Left renal pelvis (tissue), 4 donors: Measurements from ENCODE around the gene UBE4A. TPM values are rescaled to one million over a fixed set of nuclear protein-coding genes. Genes with fewer than 3 reads are reported as not detected.

ENCODE experiments used
- DNase-seq, 4 donors: peaks; one replicate each; pipeline ENCODE4 v3.0.0-alpha.2; 2013; ENCODE audit warnings: low read depth in 4 of 4, low spot score in 3 of 4
- polyA plus RNA-seq, 4 donors: library from polyadenylated mRNA; unstranded; fragments of 120-200 nt; gene quantifications; one replicate each; pipeline ENCODE4 v1.2.1, GENCODE V29; 2013; ENCODE audit not compliant: insufficient read length in 4 of 4

UBE4A gene
- polyA plus RNA-seq, 4 donors = 39.0 to 44.9 (median 41.8) TPM

DNA sequence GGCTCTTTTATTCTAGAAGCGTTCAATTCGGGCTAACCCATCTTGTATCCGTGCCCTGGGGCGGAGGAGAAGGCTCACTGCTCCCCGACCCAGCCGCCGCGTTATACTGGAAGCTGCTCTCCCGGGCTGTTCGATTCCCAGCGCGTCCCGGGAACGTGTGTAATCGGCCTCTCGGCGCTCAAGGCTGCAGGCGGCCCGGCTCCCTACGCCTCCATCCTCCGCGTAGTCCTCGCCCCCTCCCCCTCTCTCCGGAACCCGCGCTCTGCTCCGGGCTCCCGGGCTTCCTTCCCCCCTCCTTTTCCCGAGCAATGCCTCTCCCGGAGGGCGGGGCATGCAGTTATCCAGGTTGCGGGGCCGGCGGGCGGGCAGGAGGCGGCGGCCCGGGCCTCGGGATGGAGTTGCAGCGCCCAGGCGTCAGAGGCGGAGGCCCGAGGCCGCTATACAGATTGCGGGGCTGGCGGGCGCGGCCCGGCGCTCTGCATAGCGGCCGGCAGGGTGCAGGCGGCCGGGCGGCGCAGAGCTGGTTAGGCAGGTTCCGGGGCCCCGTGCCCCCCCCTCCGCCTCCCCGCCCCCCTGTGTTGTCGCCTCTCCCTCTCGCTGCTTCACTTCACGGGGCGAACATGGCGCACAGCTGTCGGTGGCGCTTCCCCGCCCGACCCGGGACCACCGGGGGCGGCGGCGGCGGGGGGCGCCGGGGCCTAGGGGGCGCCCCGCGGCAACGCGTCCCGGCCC, 76.7 kb downstream of the UBE4A start, which contains the start of gene KMT2A:
TSS of gene KMT2A (plus strand) at position 600 of the 732 bp plus-strand sequence. CDS start at position 621, 21 bp downstream.
- DNase-seq = peak; percentile 89 to 97 (median 96)

DNA sequence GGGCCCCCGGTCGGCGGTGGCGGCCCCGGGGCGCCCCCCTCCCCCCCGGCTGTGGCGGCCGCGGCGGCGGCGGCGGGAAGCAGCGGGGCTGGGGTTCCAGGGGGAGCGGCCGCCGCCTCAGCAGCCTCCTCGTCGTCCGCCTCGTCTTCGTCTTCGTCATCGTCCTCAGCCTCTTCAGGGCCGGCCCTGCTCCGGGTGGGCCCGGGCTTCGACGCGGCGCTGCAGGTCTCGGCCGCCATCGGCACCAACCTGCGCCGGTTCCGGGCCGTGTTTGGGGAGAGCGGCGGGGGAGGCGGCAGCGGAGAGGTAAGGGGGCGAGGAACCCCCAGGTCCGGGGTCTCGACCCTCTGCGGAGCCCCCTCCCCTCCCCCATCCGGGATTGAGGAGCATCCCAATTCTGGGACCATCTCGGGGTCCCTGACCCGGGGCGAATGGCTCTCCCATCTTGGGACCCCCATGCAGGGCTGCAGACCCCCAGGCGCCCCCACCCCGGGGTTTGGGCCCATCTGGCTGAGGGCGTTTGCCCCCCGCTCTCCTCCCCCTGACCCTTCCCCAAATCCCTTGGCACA, 77.3 kb downstream of the UBE4A start:
- DNase-seq = no peak

DNA sequence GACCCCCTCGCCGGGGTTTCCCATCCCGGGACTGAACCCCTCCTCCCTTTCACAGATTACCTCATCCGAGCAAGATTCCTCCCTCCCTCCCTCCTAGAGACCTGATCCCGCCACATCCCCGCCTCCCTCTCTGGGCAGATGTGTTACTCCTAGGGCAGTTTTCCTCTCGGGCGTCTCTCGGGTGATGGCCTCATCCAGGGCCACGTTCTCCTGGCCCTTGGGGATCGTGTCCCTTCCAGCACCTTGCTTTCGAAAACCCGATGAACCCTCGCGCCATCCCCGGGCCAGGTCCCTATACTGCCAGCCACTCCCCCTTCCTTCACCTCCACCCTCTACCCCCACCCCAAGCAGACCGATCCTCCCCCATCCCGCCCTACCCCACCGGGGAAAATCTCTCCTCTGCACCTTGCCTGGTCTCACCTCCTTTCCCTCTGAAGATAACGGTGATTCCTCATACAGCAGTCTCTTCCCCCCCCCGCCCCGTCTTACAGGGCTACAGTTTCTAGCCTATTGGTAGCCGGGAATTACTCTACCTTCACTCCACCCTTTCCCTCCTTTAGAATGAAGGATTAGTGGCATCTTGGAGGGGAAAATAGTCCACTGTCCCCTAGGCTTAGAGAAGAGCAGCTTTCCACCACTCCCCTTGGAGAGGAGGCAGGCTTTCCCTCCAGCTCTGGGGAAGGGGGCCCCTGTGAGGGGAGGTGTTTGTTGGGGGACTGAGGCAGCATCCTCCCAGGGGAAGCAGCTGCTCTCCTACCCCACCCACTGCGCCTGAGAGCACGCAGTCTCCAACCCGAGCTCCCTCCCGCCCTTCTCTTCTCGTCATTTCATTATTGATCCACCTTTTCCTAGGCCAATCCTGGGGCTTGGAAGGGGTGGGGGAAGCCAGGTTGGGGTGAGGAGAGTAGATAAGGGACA, 78.1 kb downstream of the UBE4A start:
- peak in 1 of 4 donors; percentile 53 for DNase-seq

DNA sequence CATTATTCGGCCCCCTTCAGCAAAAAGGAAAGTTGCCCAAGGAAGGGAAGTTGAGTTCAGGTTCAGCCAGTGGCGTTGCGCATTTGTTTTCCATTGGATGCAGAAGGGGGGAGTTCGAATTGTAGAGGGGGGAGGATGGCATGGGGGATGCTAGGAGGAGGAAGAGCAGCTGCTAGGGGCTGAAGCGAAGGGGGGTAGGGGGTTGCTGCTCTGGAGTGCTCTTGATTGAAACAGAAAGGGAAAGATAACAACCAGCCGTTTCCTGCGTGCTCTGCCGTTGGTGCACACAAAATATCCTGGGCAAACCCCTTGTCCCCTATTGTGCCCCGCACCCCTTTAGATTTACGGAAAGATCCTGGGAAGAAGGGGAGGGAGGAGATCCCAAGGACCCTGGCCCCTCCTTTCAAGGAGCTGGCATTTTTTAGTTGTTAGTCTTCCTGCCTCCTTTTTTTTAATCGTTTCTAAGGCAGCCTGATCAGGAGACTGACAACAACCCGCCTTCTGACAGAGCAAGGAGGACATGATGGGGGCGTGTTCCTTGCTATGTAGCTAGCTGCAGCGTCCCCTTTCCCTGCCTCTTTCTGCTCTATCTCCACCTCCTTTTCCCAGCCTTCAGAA, 79.0 kb downstream of the UBE4A start:
- peak in 2 of 4 donors; percentile 64 to 70 for DNase-seq

DNA sequence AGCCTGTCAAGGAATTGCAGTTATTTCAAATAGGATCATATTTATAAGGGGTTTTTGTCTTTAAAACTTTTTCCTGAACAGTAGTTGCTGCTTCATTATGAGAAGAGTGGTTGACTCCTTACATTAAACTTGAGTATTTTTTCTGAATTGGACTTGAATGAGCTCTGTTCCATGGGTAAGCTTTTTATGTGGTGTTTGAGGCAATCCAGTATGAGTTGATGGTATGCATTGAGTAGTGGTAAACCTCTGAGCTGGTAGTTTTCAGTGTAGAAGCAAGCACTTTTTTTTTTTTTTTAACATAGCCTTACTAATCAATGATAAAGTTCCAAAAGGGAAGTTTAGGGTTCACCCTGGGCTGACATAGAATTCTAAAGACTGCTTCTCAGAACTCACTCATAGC, 80.2 kb downstream of the UBE4A start:
- DNase-seq = no peak

DNA sequence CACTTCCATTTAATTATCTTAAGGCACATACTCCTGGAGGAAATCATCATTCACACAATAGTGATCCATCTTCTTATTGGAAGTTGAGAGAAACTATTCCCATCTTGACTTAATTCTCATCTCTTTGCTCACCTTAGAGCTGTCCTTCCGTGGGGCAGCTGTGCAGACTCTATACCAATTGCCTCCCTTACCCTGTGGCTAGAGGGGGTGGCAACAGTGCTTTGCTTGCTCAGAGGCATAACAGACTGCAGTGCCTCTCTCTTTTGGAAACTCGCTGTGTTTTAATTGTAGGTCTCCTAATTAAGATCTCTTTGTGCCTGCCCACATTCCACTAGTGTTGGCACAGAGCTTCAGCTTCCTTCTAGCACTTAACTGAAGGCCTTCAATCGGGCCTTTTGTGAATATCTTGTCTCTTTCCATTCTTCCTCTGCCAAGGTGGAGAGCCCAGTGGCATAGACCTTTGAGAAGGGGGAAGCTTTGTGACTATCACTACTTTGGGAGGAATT, 82.4 kb downstream of the UBE4A start:
- DNase-seq = no peak

DNA sequence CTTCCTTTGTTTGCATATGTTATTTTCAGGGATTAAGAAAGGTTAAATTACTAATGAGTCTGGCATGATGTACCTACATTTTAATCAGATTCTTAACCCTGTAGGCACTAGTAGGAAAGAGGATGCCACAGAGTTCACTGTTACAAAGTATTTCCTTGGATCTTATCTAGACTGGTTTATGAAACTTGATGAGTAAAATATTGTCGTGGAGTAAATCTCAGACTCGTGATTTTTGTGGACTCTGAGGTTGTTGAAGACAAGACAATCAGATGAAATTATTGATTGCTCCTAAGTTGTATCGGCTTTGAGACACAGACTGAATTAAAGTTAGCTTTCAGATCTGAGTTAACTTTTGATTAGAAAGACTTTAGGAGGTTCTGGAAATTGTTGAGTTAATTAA, 82.9 kb downstream of the UBE4A start:
- DNase-seq = no peak

DNA sequence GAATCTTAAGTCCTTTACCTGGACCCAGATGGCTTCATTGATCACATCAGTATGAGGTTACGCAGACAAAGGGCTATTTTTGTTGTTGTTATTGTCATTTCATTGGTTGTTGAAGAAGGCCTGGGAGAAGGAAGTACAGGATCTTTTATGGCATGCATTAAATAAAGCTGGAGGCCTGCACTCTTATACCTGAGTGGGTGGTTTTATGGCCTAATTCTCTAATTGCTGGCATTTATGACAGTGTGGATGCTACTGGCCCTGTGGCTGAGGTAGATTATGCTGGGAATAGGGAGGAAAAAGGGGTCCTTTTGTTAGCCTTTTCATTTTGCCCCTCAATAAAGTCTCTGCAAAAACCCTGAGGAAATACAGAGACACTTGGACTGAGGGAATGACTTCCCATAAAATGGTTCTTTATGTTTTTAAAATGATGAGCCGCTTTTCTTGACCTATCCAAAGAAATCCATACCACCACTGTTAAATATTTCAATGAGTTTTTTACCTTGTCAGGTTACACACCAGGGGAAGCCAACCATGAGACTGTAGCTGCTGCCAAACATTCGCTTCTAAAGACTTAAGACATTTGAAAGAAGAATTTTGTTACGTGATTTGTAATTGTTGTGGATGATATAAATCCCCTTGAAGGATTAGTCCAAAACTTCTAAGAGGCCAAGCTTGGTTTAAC, 83.6 kb downstream of the UBE4A start:
- DNase-seq = no peak

DNA sequence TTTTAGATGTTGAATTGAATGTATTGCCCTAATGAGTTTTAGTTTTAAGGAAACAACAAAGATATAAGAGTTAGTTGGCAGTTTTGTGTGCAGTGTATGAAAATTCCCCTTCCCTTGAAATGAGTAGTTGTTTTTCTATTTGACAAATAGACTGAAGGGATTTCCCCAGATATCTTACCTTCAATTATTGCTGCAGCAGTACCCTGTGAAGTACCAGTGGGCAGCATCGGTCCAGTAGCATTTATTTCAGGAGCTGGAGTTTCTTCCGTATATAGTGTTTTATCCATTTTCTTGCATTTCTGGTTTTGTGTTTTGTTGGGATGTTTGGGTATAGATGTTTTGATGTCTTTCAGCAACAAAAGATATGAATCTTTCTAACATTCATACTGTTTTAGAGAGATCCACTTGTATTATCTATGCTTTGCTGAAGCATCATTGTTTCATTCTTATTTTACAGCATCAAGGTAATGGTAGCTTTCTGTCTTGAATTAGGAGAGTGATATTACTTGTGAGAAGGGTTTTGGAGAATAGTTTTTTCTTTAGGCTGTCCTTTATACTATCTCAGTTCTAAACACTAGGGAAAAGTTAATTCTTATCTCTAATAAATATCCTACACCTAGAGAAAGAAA, 84.3 kb downstream of the UBE4A start:
- no peak for DNase-seq

GRCh38 chr11:118447423-118447822, 88.0 kb downstream of the UBE4A start:
- no peak for DNase-seq

DNA sequence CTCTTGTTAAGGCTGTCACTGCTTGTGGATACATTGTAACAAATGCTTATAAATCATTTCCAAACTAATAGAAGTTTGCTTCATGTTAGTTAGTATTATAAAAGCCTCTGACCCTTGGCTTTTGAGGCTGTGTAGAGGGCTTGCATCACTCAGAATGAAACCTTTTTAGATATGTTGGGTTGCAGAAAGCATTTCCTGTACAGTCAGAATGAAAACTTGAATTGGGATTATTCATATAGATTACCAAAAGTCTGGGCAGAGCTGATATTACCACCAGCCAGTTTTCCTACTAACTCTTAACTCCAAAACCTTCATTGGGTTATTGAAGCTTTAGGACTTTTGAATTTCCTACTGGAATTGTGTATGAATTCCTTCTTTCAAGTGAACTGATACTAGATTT, 88.9 kb downstream of the UBE4A start:
- DNase-seq = no peak

Other genes with a start within 250 kb of the UBE4A start
- 1 to 10 TPM; 1.0 to 3.0 (median 1.5) TPM for gene SCN4B, start 206.8 kb upstream of the UBE4A start, polyA plus RNA-seq
- gene SCN2B, start 183.0 kb upstream of the UBE4A start, polyA plus RNA-seq = 1 to 10 TPM; 4.2 to 7.1 (median 4.2) TPM
- gene JAML, start 134.6 kb upstream of the UBE4A start, polyA plus RNA-seq = 1 to 10 TPM; 2.1 to 3.1 (median 2.5) TPM
- gene MPZL3, start 107.2 kb upstream of the UBE4A start, polyA plus RNA-seq = 1 to 10 TPM; 2.4 to 6.8 (median 5.2) TPM
- gene MPZL2, start 95.3 kb upstream of the UBE4A start, polyA plus RNA-seq = 10 to 100 TPM in 3 of 4 donors, 1 to 10 TPM in 1; 3.2 to 27.9 (median 23.3) TPM
- 1 to 10 TPM in 1 of 4 donors, under 1 TPM in 3; 0.32 to 1.4 (median 0.35) TPM for gene CD3E, start 54.9 kb upstream of the UBE4A start, polyA plus RNA-seq
- gene CD3D, start 16.9 kb upstream of the UBE4A start, polyA plus RNA-seq = under 1 TPM in 3 of 4 donors, not detected in 1; 0.47 to 0.98 (median 0.66) TPM
- gene CD3G, start 15.3 kb upstream of the UBE4A start, polyA plus RNA-seq = under 1 TPM; 0.16 to 0.72 (median 0.33) TPM
- gene ATP5MG, start 42.0 kb downstream of the UBE4A start, polyA plus RNA-seq = 100 to 1,000 TPM; 334 to 463 (median 422) TPM
- 10 to 100 TPM; 33.8 to 49.7 (median 40.9) TPM for gene KMT2A, start 76.9 kb downstream of the UBE4A start, polyA plus RNA-seq
- gene TTC36, start 167.9 kb downstream of the UBE4A start, polyA plus RNA-seq = 1 to 10 TPM in 1 of 4 donors, under 1 TPM in 3; 0.36 to 2.3 (median 0.92) TPM
- 10 to 100 TPM; 19.1 to 28.9 (median 27.7) TPM for gene TMEM25, start 171.6 kb downstream of the UBE4A start, polyA plus RNA-seq
- 10 to 100 TPM; 32.0 to 45.2 (median 43.0) TPM for gene IFT46, start 206.3 kb downstream of the UBE4A start, polyA plus RNA-seq
- 100 to 1,000 TPM; 162 to 216 (median 202) TPM for gene ARCN1, start 212.8 kb downstream of the UBE4A start, polyA plus RNA-seq
- 100 to 1,000 TPM in 3 of 4 donors, 10 to 100 TPM in 1; 66.2 to 156 (median 119) TPM for gene PHLDB1, start 248.0 kb downstream of the UBE4A start, polyA plus RNA-seq